Measurements from ENCODE around the gene GOLIM4.
A peak's percentile ranks its signal among the peaks of the same experiment; 100 is the strongest.
"Not testable (repeated sequence)": the region's sequence is repeated elsewhere in the genome, so short reads cannot be mapped to it uniquely, and the experiment has no call there.

The GOLIM4 gene

GRCh38 chr3:168095611-168096209 is at the start of gene GOLIM4:
TSS of gene GOLIM4 (minus strand) at chr3:168095924. CDS start at chr3:168095285, 639 bp downstream.
- peak in 1 of 2 experiments; percentile 1 for DNase-seq

DNA sequence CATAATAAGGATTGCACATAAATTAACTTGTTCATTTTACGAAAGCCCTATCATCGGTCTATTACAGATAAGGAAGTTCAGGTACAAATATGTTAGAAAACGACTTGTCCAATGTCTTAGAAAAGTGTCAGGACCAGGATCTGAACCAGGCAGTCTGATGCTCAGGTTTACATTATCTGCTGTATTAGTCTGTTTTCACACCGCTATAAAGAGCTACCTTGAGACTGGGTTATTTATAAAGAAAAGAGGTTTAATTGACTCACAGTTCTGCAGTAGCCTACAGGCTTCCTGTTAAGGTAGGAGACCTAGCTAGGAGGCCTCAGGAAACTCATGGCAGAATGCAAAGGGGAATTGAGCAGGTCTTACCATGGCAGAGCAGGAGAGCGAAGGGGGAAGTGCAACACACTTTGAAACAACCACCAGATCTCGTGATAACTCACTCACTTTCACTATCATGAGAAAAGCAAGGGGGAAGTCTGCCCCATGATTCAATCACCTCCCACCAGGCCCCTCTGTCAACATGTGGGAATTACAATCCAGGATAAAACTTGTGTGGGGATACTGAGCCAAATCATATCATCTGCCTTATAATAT is 45.8 kb upstream of the GOLIM4 start:
- DNase-seq, result no peak

- DNase-seq, result no peak
These were observed 44.2 kb upstream of the GOLIM4 start for GRCh38 chr3:168139947-168140346.

DNA sequence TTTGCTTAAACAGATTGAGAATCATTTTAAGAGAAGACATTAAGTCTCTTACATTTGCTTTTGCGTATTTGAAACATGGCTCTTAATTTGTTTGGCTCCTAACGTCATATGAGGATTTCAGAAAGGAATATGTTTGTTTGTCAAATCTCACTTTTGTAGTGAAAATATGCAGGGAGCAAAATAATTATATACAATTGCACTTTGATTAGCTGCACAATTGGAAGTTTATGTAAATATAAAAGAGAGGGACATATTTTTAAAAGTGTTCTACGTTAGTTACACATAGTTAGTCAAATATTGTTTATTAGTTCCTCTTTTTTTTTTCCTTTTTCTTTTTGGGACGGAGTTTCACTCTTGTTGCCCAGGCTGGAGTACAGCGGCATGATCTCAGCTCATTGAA is 42.7 kb upstream of the GOLIM4 start:
- DNase-seq, result no peak

GRCh38 chr3:168134931-168135330 is 39.2 kb upstream of the GOLIM4 start:
- DNase-seq, result no peak

- not testable (repeated sequence) for DNase-seq
These were observed 34.5 kb upstream of the GOLIM4 start for GRCh38 chr3:168130250-168130649.

DNA sequence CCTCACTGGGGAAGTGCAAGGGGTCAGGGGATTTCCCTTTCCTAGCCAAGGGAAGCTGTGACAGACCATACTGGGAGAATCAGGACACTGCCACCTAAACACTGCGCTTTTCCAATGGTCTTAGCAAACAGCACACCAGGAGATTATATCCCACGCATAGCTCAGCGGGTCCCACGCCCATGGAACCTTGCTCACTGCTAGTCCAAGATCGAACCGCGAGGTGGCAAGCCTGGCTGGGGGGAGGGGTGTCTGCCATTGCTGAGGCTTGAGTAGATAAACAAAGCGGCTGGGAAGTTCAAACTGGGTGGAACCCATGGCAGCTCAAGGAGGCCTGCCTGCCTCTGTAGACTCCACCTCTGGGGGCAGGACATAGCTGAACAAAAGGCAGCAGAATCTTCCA is 32.7 kb upstream of the GOLIM4 start:
- not testable (repeated sequence) for DNase-seq

GRCh38 chr3:168127466-168127865 is 31.7 kb upstream of the GOLIM4 start:
- DNase-seq, result no peak

- no peak for DNase-seq
These were observed 29.1 kb upstream of the GOLIM4 start for GRCh38 chr3:168124791-168125190.

DNA sequence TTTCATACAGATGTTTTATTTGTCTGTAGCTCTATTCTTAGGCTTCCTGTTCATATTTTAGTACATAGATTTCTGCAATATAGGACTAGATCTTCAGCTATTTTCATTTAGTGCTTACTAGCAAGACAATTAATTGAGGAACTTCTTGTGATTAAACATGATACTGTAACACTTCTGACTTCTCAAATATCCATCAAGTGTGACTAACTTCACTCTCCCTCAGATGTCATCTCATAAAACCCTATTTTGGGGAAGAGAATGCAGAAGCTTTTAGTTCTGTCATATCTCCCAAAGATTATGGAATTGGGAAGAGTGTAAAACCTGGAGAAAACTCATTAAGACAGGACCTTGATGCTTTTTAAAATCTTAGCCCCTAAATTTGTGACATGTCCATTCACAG is 28.6 kb upstream of the GOLIM4 start:
- DNase-seq, result no peak

DNA sequence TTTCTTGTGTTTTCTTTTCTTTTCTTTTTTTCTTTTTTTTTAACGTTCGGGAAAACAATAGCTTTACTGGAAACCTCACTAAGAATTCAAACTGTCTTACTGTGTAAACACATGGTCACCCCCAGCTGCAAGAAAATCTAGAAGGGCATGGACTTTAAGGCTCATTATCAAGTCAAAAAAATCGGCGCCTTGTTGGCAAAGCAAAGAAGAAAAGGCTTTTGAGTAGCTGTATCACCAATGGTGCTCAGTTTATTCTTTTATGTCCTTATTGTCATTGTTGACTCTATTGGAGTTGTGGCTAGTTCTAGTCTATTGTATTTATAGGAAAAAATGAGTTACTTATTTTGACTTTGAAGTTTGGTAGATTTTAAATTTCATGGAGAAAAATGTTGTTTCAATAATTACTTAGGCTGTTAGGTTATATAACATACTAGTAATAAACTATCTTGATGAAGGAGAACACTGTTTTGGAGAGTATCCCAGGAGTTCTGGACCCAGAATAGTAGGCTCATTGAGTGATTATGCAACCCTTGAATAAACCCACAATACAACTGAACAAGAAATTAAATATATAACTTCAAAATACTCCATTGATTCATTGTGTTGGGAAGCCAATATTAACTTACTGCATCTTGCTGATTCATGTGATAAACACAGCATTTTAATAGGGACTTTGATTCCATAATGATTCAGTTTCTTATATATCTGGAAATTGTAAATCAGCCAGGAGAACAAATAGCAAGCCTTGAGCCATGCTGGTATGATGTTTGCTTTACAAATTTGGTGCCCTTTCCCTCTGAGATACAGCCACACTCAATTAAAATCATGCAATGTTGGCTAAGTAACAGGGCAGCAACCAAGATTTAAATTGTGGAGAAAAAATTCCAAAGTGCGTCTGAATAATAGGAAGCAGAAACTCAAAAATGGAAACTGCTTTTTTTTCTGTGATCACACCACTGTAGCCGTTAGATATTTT is 27.8 kb upstream of the GOLIM4 start:
- DNase-seq, result no peak

- DNase-seq, result no peak
These were observed 25.7 kb upstream of the GOLIM4 start for GRCh38 chr3:168121184-168122017.

DNA sequence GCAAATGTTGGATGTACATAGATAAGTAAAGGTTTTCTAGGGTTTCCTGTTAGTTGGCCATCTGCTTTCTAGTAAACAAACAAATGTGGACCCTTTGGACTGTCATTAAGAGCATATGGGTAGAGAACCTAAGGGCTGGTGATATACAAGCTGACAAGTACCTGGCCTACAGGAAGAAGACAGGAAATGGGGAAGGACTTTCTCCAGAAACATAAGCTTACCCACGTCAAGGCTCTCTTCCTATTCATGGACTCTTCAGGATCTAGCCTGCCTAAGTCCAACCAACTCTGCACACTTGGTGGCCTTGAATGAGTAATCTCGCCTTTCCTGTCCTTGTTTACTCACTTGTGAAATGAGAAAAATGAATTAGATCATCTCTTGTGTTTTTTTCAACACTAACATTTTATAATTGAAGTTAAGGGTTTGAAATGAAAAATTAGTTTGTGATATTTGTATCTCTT is 22.2 kb upstream of the GOLIM4 start:
- no peak for DNase-seq

GRCh38 chr3:168117059-168117458 is 21.3 kb upstream of the GOLIM4 start:
- DNase-seq, result no peak

DNA sequence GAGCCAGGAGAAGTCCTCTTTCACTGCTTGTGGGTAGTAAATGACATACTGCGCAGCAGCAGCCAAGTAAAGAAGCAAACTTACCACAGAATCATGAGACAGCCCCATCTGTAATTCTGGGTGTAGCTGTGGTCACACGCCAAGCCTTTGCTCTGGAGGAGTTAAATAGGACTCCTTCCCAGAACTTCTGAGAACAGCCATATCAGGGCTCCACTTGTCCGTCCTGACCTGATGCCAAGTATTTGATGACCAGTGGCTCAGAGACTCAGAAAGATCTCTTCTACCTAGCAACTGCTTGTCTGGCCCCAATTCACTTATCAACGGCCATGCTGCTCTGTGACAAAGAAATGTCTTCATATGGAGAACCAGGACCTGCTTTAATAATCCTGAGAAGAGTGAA is 20.6 kb upstream of the GOLIM4 start:
- no peak for DNase-seq

DNA sequence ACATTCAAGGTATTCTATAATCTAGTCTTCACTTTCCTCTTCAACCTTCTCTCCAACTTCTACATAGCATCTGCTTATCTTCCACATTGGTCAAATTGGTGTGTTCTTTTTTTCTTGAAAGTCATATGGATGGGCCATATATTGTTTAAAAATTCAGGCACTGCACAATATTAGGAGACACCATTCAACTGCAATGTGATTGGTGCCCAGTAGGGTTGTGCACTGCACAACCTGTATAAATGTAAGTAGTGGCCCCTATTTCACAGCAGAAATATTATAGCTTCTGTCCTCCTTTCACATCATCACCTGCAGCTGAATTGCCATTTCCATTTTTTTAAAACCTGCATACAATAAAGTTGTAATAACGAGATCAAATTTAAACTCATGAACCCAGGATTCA is 18.1 kb upstream of the GOLIM4 start:
- no peak for DNase-seq

GRCh38 chr3:168112894-168113293 is 17.2 kb upstream of the GOLIM4 start:
- DNase-seq, result no peak

DNA sequence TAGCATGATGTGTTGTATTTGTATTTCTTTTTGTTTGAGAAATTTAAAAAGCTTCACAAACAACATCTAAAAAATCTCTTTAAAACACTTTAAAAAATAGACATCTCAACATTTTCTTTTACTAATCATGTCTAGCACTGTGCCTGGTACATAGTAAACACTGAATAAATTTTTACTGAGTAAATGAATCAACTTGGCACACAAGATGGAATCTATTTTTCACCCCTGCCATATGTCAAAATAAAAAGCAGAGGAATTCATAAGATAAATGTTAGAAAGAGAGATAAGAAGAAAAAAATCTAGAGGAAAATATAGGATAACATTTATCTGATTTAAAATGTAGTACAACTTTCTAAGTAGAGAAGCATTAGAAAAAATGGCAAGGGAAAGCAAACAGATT is 8.6 kb upstream of the GOLIM4 start:
- no peak for DNase-seq

DNA sequence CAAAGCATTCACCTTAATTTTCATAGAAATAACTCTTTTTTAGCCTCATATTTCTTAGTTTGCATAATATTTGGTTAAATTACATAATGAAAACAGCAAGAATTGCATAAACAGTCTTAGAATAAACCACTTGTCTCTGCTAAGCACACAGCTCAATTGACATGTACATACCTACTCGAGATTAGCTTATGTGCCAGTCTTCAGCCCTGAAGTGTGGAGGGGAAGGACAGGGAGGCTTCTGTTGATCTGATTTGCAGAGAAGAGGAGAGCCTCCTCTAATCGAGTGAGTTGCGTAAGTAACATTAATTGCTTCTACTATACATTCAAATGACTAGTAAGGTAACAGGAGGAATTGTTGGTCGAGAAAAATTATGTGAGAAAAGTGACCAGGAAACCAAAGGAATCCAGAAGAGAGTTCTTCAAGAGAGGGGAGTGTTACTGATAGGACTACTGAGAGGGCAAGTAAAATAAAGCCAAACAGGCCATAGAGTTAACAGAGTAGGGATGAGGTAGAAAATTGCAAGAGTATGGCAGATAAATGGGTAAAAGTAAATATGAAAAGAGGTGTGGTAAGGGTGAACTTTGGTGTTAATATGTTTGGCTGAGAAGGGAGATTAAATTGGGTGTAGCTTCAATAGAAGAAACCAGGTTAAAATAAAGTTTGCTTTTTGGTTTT is 7.1 kb upstream of the GOLIM4 start:
- no peak for DNase-seq

DNA sequence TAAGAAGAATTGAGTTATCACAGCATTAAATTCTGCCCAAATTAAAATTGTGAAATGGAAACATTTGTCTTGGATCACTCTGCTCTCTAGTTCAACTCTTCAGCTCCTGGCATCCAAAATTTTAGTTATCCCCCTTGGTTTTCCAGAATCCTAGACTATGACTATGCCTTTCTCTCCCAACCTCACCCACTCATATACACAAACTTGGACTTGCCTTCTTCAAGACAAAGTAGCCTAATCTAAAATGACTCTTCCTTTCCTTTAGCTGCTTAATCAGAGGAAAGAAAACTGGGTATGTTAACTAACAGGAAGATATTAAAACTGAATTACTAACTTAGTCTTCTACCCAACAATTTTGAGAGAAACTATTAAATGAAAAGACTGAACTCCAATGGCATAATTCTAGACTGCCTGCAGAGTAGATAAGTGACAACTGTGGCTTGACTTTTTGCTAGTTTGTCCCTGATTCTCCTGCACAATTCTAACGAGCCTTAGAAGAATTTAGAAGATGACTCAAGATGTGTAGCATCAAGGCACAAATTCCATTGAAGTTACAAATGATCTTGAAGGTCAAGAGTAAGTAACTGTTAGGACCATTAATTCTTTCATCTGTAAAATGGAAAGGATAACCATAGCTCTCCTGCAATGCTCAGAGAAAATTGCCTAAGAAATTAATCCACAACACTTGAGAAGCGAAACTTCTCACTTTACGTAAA is 5.2 kb upstream of the GOLIM4 start:
- no peak for DNase-seq

DNA sequence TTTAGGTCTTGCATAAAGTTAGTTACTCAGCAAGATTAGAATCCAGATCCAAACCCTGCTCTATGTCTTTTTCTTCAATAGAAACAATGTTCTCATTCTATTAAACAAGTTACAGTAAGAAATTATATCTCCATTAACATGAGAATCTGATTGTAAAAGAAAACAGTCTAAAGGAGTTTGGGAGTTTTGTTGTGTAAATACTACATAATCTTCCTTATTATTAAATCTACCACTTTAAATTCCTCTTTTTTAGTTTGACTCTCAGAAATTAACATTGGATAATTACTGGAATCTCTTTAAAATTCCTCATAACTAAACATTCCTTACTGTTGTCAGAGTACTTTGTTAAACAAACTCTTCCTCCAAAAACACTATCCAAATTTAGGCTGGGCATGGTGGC is 1.7 kb upstream of the GOLIM4 start:
- DNase-seq, result no peak

Measured in activated CD4-positive, alpha-beta T cell treated with anti-CD3 and anti-CD28 coated beads, Interleukin-2, amount 50 U/mL, for 4 hours (primary cell).